Stimulated activated CD4-positive, alpha-beta T cell treated with anti-CD3 and anti-CD28 coated beads, Interleukin-4, amount 100 ng/mL, for 48 hours (primary cell): ENCODE measurements around the gene MED14.

Experiments
- DNase-seq, 2 donors: peaks; one replicate each; pipeline ENCODE4 v3.0.0-alpha.2; 2020; ENCODE audit warnings: low read depth in 2 of 2

MED14 gene

DNA sequence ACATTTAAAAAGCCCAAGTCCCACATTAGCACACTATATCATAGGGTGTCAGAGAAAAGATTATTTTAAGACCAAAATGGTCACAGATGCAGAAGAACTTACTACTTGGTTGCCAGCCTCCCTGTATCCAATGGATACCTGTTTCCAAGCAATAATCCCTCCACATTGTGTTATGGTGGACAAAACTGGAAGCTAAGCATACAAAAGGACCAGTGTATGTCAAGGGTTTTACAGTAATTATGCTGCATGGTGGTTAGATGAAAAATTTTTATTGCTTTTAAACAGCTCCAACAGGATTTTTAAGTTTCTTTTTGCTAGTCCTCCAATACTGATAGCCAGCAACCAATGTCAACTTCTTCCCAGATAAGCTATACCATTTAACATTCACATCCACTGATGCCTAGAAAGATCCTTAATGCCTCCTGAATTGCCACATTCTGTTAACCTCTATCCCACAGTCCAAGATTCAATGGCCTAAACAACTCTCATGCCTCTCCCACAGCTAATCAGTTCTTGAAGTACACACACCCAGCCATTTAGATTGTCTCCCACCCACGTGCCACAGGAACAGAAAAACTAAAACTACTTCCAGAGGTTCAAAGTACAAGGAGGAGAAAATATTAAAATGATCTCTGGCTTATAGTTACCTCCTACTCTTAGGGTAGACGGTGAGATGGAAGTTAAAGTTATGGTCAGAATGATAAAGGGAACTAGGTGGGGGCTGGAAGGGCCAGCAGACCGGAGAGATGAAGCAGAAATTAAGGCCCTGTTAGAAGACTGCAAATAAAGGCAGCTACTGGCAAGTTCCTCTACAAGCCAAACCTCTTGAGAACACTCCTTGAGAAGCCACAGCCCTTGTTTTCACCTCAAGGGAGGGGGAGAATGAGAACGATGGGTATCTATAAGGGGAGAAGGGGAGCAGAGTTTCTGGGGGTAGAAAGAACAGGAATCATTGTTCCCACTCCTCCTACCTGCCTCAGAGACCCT, 5.5 kb downstream of the MED14 start:
- no peak for DNase-seq

GRCh38 chrX:40727581-40728252, 7.6 kb downstream of the MED14 start:
- no peak for DNase-seq

DNA sequence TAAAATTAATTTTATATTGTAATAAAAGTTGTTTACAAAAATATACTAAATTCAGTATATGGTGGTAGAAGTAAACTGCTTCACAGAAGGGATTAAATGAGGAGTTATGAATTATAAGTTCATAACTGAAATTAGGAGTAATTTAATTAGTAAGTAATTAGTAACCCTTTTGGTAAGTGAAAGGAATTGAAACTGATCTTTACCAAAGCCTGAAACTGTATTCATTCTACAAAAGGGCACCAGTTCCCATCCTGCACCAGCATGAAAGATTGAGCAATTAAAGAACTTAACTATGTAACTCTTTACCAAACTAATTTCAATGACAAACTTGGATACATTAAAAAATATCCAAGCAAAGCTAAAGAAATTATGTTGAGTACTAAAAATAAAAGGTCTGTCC, 8.2 kb downstream of the MED14 start:
- DNase-seq = no peak

- no peak for DNase-seq
Observed at GRCh38 chrX:40722930-40723329, 12.4 kb downstream of the MED14 start.

DNA sequence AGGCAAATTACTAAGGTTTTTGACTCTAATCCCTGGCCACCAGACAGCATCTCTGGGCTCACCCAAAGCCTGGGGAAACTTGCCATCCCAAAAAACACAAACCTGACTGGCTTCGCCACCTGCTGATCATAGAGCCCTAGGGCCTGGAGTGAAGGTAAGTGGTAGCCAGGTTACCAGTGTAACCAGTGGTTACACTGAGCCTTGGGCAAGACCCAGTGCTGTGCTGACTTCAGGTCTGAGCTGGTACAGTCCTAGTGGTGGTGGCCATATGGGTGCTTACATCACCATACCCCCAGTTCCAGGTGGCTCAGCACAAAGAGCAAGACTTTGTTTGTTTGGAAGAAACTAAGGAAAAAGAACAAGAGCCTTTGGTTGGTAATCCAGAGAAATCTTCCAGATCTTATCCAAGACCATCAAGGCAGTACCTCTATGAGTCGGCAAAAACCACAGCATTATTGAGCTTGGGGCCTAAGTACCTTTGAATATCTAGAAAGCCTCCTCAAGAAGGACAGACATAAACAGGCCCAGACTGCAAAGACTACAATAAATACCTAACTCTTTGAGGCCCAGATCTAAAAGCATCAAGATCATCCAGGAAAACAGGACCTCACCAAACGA, 13.7 kb downstream of the MED14 start:
- no peak for DNase-seq

DNA sequence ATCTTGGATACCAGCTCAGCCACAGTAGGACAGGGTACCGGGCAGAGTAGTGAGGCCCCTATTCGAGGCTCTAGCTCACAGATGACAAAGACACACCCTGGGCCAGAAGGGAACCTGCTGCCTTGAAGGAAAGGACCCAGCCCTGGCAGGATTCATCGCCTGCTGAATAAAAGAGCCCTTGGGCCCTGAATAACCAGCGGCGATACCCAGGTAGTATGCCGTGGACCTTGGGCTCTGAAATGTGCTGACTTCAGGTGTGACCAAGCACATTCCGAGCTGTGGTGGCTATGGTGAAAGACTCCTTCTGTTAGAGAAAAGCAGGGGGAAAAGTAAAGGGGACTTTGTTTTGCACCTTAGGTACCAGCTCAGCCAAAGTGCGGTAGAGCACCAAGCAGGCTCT, 14.6 kb downstream of the MED14 start:
- DNase-seq = no peak

DNA sequence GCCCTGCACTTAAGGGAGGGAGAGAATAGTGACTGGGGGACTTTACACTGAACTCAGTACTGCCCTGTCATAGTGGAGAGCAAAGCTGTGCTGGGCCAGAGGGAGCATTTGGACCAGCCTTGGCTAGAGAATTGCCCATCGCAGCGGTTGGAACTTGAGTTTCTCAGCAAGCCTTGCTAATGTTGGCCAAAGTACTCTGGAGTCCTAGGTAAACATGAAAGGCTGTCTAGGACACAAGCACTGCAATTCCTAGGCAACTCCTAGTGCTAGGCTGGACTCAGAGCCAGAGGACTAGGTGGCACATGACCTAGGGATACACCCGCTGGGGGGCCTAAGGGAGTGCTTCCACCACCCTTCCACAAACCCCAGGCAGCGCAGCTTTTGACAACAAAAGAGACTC, 15.0 kb downstream of the MED14 start:
- no peak for DNase-seq

- no peak for DNase-seq
Observed at GRCh38 chrX:40719731-40720130, 15.6 kb downstream of the MED14 start.

DNA sequence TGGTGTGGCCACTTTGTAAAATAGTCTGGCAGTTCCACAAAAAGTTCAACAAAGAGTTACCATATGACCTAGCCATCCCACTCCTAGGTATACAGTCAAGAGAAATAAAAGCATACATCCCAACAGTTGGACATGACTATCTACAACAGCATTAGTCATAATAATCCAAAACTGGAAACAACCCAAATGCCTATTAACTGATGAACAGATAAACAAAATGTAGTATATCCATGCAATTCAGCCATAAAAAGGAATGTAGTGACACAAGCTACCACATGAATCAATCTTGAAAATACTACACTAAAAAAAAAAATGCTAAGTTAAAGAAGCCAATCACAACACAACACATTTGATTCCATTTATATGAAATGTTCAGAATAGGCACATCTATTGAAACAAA, 16.1 kb downstream of the MED14 start:
- DNase-seq = no peak

- no peak for DNase-seq
Observed at GRCh38 chrX:40709395-40709794, 25.9 kb downstream of the MED14 start.

DNA sequence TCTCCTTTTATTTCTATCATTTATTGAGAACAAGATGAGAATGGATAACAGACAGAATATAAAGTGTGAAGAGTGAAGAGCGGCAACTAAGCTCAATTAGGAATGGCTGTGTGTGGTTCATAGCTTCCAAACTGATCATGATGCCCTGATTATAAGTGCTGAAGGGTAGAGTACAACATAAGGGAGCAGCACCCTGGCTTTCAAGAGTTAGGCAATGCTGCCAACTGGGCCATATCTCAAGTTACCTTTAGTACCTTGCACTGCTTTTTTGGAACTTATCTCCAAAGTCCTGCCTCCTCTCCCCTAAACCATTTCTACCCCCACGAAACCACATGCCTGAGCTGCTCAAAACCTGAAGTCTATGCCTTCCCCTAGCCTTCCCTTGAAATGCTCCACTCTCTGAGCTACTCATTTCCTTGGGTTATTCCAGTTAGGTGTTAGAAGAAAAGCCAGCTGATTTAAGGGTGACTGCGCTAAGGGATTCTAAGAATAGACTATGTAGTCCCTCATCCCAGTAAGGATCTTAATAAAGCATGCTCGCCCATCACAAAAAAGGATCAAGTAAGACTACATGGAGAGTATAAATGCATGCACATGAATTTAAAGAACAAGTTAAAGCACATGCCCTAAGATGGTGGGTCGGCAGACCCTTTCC, 29.6 kb downstream of the MED14 start:
- DNase-seq = no peak

GRCh38 chrX:40700640-40701342, 34.6 kb downstream of the MED14 start:
- DNase-seq = no peak

DNA sequence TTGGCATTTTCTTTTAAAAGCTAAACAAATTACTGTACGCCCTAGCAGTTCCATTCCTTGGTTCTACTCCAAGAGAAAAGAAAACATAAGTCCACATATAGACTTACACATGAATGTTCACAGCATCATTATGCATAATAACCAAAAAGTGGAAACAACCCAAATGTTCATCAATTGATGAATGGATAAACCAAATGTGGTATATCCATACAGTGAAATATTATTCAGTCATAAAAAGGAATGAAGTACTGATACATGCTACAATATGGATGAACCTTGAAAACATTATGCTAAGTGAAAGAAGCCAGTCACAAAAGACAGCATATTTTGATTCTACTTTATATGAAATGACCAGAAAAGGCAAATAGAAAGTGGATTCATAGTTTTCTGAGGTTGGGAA, 36.5 kb downstream of the MED14 start:
- no peak for DNase-seq

DNA sequence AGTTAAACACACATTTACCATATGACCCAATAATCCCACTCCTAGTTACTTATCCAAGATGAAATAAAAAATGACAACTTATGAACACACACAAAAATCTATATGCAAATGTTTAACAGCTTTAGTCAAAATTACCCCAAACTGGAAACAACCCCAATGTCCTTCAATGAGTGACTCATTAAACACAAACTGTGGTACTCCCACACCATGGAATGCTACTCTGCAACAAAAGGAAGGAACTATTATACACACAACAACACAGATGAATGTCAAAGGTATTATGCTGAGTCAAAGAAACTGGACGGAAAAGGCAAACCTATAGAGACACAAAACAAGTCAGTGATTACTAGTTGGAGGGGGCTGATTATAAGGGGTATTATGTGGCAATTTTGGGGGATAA, 40.5 kb downstream of the MED14 start:
- DNase-seq = no peak

DNA sequence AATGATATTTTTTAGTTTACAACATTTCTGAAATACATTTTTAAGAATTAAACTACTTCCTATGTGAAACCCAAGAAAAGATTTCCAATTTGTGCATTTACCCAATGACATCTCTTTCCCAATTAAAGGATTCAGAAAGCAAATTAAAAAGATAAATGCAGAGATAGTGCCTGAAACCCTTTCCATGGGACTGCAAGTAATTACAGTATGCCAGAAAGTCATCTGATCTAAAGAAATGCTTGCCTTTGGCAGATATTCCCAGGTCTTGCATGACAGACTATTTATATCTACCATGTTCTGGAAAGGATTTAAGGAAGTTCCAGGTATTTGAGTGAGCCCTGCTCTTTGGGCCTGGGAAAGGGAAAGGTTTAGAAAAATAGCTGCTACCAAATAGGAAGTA, 46.4 kb downstream of the MED14 start:
- DNase-seq = no peak

GRCh38 chrX:40687169-40687568, 48.2 kb downstream of the MED14 start:
- DNase-seq = no peak

- no peak for DNase-seq
Observed at GRCh38 chrX:40685362-40685918, 49.9 kb downstream of the MED14 start.

DNA sequence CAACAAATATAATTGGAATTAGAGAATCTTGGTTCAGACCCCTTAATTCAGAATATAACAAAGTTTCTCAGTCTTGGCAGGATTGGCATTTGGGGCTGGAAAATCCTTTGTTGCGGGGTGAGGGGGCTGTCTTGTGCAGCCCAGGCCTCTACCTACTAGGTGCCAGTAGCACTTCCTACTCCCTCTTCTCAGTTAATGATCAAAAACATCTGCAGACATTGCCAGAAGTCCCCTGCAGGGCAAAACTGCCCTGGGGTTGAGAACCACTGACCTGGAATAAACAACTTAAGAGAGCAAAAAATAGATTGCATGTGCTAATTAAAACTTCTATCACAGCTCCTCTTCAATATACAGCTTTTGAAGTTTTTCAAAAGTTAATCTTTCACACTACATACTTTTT, 51.2 kb downstream of the MED14 start:
- DNase-seq = no peak

- DNase-seq = no peak
Observed at GRCh38 chrX:40683245-40683644, 52.1 kb downstream of the MED14 start.

GRCh38 chrX:40671126-40671525, 64.2 kb downstream of the MED14 start:
- no peak for DNase-seq
